ENCODE measurements around the gene IST1. TPM values are rescaled to one million over a fixed set of nuclear protein-coding genes. Genes with fewer than 3 reads are reported as not detected.

IST1 gene
- total and polyA plus RNA-seq, 9 of the 15 experiments (the other 6 are each of a cell fraction or from before 2014, with no cell fraction given) = 135 to 334 (median 188) TPM

- Histone ChIP-seq H3K9me1 (ENCODE audit: control insufficient read depth, insufficient read depth, low read length) (no peaks in the 10 kb centered on the region), H3K36me3 (ENCODE audit: control insufficient read depth, insufficient read depth, low read length) (no peaks in the 10 kb centered on the region), H4K20me1 (replicated peaks; ENCODE audit: control insufficient read depth, insufficient read depth, low read length) (no peaks in the 10 kb centered on the region), H3K9me3 (replicated peaks; ENCODE audit: control insufficient read depth, insufficient read depth, low read depth, low read length) (no peaks in the 10 kb centered on the region), H3K27ac (ENCODE audit: extremely low read depth, low read depth, low read length) (no peak overlapping the region), H3K27me3 (ENCODE audit: control insufficient read depth in 2 of 2, insufficient read depth in 2 of 2, low read length in 2 of 2) (peaks cover 14 to 24% of the 10 kb centered on the region in 2 experiments; a peak in 4 of 5 replicates), H3K79me2 (ENCODE audit: control insufficient read depth, insufficient read depth, low read length) (no peaks in the 10 kb centered on the region), H3K9ac (ENCODE audit: insufficient read depth in 1 of 2, low read depth in 2 of 2, low read length in 2 of 2) (no peak overlapping the region), H3K4me1 (replicated peaks in 1 of 2; ENCODE audit: control insufficient read depth in 2 of 2, insufficient read depth in 2 of 2, low read length in 2 of 2) (no peaks in the 10 kb centered on the region; a peak in 1 of 5 replicates), H2AFZ (ENCODE audit: low read depth, low read length) (no peak overlapping the region), H3K4me3 (no peak overlapping the region), H3K4me2 (ENCODE audit: insufficient read depth, low read length) (no peak overlapping the region)
- WGBS (ENCODE audit: insufficient coverage, low coverage, missing lambda C conversion rate) = 18% methylated on average over 3 of the region's 3 CpGs
- ChIA-PET POLR2A (interaction anchor here (0.5 to 1.5 kb wide), 4 partner anchors 8 to 253 kb away, joined by 3 to 5 read pairs (median 3); partner anchors contain the start of gene PKD1L3), CTCF (ENCODE audit: low intra/inter-chr PET ratio) (no interaction called here)
- intact Hi-C loops (cut with micrococcal nuclease) (no loop called here), in situ Hi-C loops (cut with MboI) (no loop called here)
- DNase-seq (ENCODE audit: extremely low read depth in 1 of 4, low spot score in 3 of 4) (no peak), ATAC-seq (no peak), FAIRE-seq (no peak)
- no TSS peak for BruUV-seq (replicated peaks)
- TF ChIP-seq CUX1 (CRISPR knock-in tag; IDR thresholded peaks at IDR 0.05) (no peak), HDGF (IDR thresholded peaks at IDR 0.05) (no peak), PREB (CRISPR knock-in tag; IDR thresholded peaks at IDR 0.05) (no peak), ZNF146 (CRISPR knock-in tag; IDR thresholded peaks at IDR 0.05; ENCODE audit: unreplicated experiment) (no peak), NKRF (IDR thresholded peaks at IDR 0.05; ENCODE audit: borderline replicate concordance) (no peak), CBFA2T2 (conservative IDR thresholded peaks at IDR 0.05) (no peak), ZBTB7A (IDR thresholded peaks at IDR 0.05; ENCODE audit: borderline replicate concordance, control insufficient read depth, low read depth, low read length) (no peak), ZKSCAN8 (CRISPR knock-in tag; IDR thresholded peaks at IDR 0.05) (no peak), NFXL1 (CRISPR knock-in tag; IDR thresholded peaks at IDR 0.05) (no peak), ZNF76 (CRISPR knock-in tag; IDR thresholded peaks at IDR 0.05; ENCODE audit: borderline replicate concordance) (no peak), ZNF398 (CRISPR knock-in tag; IDR thresholded peaks at IDR 0.05) (no peak), LCOR (CRISPR knock-in tag; IDR thresholded peaks at IDR 0.05) (no peak)
These were observed 77.0 kb downstream of the IST1 start for GRCh38 chr16:71972356-71972755.

Data from K562 (cell line).